H1 (cell line): ENCODE measurements around the gene CBR4. TPM values are rescaled to one million over a fixed set of nuclear protein-coding genes. Genes with fewer than 3 reads are reported as not detected.

Source experiments
- MAFK ChIP-seq: IDR thresholded peaks from 2 replicates; pipeline ENCODE4 v1.6.1; 2012; ENCODE audit warnings: low read depth, mild to moderate bottlenecking, improper control_type of control experiment, low read length
- RXRA ChIP-seq: IDR thresholded peaks from 2 replicates; pipeline ENCODE4 v1.6.1; 2011; ENCODE audit warnings: low read depth, mild to moderate bottlenecking, low read length, moderate library complexity; ENCODE audit not compliant: insufficient read depth
- SP2 ChIP-seq: IDR thresholded peaks from 2 replicates; pipeline ENCODE4 v1.6.1; 2012; ENCODE audit warnings: mild to moderate bottlenecking, low read length, inconsistent platforms
- YY1 ChIP-seq: IDR thresholded peaks from 2 replicates; pipeline ENCODE4 v1.6.1; 2011; ENCODE audit warnings: low read depth, mild to moderate bottlenecking, low read length
- polyA plus RNA-seq, 7 experiments: library from polyadenylated mRNA; depleted of rRNA in 3 of 7; stranded (reverse) in 5 of 7; unstranded in 2 of 7; fragments of >200 nt in 5 of 7; fragments of 200-250 nt in 2 of 7; gene quantifications; 1 replicate in 5 of 7; 2 replicates in 1 of 7; 4 replicates in 1 of 7; pipeline versions ENCODE4 v1.2.1 to v1.2.3, GENCODE V29; 2011 to 2013; ENCODE audit warnings: missing spikeins in 2 of 7, mixed read lengths in 2 of 7
- total RNA-seq: library from RNA; stranded (reverse); fragmentation: NEBNext Ultra II Directional; extraction: Animal tissue kit (Norgen Biotek cat#: 25700); gene quantifications from 2 replicates; pipeline ENCODE4 v1.2.1, GENCODE V29; 2021
- TF ChIP-seq, protein P1 (sequence below): IDR thresholded peaks from 2 replicates; pipeline ENCODE4 v1.6.1; 2012; ENCODE audit warnings: inconsistent platforms

The CBR4 gene
- total and polyA plus RNA-seq, 2 of the 8 experiments (the other 6 are each of a cell fraction or from before 2014, with no cell fraction given) = 8.6 to 29.5 TPM

DNA sequence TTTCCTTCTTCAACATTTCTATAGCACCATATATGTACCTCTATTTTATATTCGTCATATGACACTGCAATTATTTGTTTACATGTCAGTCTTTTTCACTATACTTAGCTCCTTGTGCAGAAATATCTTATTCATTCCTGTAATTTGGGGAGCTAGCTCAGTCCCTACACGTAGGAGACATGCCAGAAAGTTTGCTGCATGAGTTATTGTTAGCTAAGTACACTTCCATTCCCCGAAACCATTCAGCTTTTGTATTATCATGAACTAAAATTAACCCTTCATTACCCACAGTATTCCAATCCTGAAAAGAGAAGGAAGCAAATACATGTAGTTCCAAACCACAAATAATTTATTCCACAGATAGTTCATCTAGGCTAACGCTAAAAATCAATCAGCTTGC lies 10.2 kb downstream of the CBR4 start (continued):
- TF ChIP-seq RXRA = no peak
- TF ChIP-seq YY1 = no peak
- TF ChIP-seq MAFK = no peak
- TF ChIP-seq, protein P1, sequence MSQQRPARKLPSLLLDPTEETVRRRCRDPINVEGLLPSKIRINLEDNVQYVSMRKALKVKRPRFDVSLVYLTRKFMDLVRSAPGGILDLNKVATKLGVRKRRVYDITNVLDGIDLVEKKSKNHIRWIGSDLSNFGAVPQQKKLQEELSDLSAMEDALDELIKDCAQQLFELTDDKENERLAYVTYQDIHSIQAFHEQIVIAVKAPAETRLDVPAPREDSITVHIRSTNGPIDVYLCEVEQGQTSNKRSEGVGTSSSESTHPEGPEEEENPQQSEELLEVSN = no peak
- no peak for TF ChIP-seq SP2
